Esophagus muscularis mucosa (tissue), 4 donors: Measurements from ENCODE around the gene NBEAL2. TPM values are rescaled to one million over a fixed set of nuclear protein-coding genes. Genes with fewer than 3 reads are reported as not detected.
A peak's percentile ranks its signal among the peaks of the same experiment; 100 is the strongest.

Experiments
- DNase-seq: peaks from one replicate; pipeline ENCODE4 v3.0.0-alpha.2; 2017; ENCODE audit errors: extremely low spot score
- H3K27ac ChIP-seq, 4 donors: fragments of 200-600 bp; sonication (generic); replicated peaks in 1 of 4; 1 replicate in 3 of 4; 2 replicates in 1 of 4; pipeline ENCODE4 v1.5.1; 2016 to 2019; ENCODE audit warnings: mild to moderate bottlenecking in 1 of 4
- H3K27me3 ChIP-seq, 4 donors: fragments of 200-600 bp; sonication (generic); one replicate each; pipeline versions ENCODE4 v1.5.1 to v1.6.0; 2016 to 2019
- H3K36me3 ChIP-seq, 4 donors: fragments of 200-600 bp; sonication (generic); one replicate each; pipeline ENCODE4 v1.5.1; 2016 to 2019
- H3K4me1 ChIP-seq, 4 donors: fragments of 200-600 bp; sonication (generic); one replicate each; pipeline ENCODE4 v1.5.1; 2016 to 2019
- H3K4me3 ChIP-seq, 4 donors: fragments of 200-600 bp; sonication (generic); 1 replicate in 2 of 4; 2 replicates in 2 of 4; pipeline ENCODE4 v1.5.1; 2016 to 2019; ENCODE audit warnings: mild to moderate bottlenecking in 4 of 4, moderate library complexity in 1 of 4
- H3K9me3 ChIP-seq, 4 donors: fragments of 200-600 bp; sonication (generic); 1 replicate in 3 of 4; 2 replicates in 1 of 4; pipeline ENCODE4 v1.5.1; 2016 to 2019
- CTCF ChIP-seq, 3 experiments: fragments of 200-600 bp in 2 of 3; fragments of 450-650 bp in 1 of 3; sonication (generic) in 2 of 3; IDR thresholded peaks; one replicate each; pipeline ENCODE4 v1.5.1; 2017 to 2019; ENCODE audit warnings: antibody characterized with exemption in 3 of 3, mild to moderate bottlenecking in 2 of 3, moderate library complexity in 1 of 3
- EP300 ChIP-seq: sonication (generic); formaldehyde crosslinking; IDR thresholded peaks from one replicate; pipeline ENCODE4 v1.6.1; 2017; ENCODE audit warnings: antibody characterized with exemption
- POLR2A ChIP-seq: fragments of 450-650 bp; IDR thresholded peaks from one replicate; pipeline ENCODE4 v1.6.1; 2017; ENCODE audit warnings: antibody characterized with exemption, moderate library complexity, mild to moderate bottlenecking, low read depth
- POLR2AphosphoS5 ChIP-seq, 2 donors: sonication (generic); formaldehyde crosslinking; IDR thresholded peaks; one replicate each; pipeline ENCODE4 v1.6.1; 2017; ENCODE audit warnings: antibody characterized with exemption in 2 of 2
- WGBS: methylation state at CpG from one replicate; pipeline ENCODE4 v1.1.5; 2018; 5-methylcytosine and 5-hydroxymethylcytosine counted together
- intact Hi-C: fragments of 100-400 bp; cut with DNase I; formaldehyde crosslinking; loops from one replicate; pipeline ENCODE4 v1.15.1; 2023
- total RNA-seq, 4 donors: library from RNA; depleted of rRNA; stranded (reverse); fragments of >200 nt; gene quantifications; one replicate each; pipeline versions ENCODE4 v1.1.0 to v1.2.1, GENCODE V29; 2016

NBEAL2 gene
- total RNA-seq, 4 donors from 2014 or later: 16.6 to 22.1 (median 21.2) TPM

- Histone ChIP-seq H3K36me3 (peaks cover 14 to 45% (median 35%) of the 10 kb centered on the region in 4 donors), H3K4me1 (peaks cover 75 to 86% (median 84%) of the 10 kb centered on the region in 4 donors), H3K4me3 (no peak overlapping the region), H3K27me3 (no peaks in the 10 kb centered on the region), H3K9me3 (no peaks in the 10 kb centered on the region), H3K27ac (peak overlapping the region; percentile 53 to 77 (median 60))
- TF ChIP-seq CTCF (IDR thresholded peaks at IDR 0.05) (no peak), POLR2AphosphoS5 (IDR thresholded peaks at IDR 0.05) (no peak)
- intact Hi-C loops: loop anchor here (5.0 kb wide), 1 partner anchor 37 kb away; the partner anchor contains the start of genes CCDC12 and NBEAL2
- no peak for DNase-seq
- WGBS: 76% methylated on average over 9 of the region's 12 CpGs
Measured at GRCh38 chr3:46939578-46940445, 39.7 kb upstream of the NBEAL2 start.

- Histone ChIP-seq H3K4me1 (peaks cover 68 to 83% (median 77%) of the 10 kb centered on the region in 4 donors), H3K4me3 (no peak overlapping the region), H3K27ac (no peak overlapping the region), H3K27me3 (no peaks in the 10 kb centered on the region), H3K9me3 (no peaks in the 10 kb centered on the region), H3K36me3 (peaks cover 14 to 36% (median 28%) of the 10 kb centered on the region in 4 donors)
- intact Hi-C loops: no loop called here
- TF ChIP-seq POLR2AphosphoS5 (IDR thresholded peaks at IDR 0.05) (no peak), POLR2A (no peak), EP300 (no peak), CTCF (IDR thresholded peaks at IDR 0.05) (no peak)
- WGBS: 96% methylated on average over 4 of the region's 7 CpGs
- no peak for DNase-seq
Measured at GRCh38 chr3:46942076-46942475, 37.4 kb upstream of the NBEAL2 start.

GRCh38 chr3:46942481-46943236 is 36.8 kb upstream of the NBEAL2 start:
- WGBS: 86% methylated on average over 12 of the region's 12 CpGs
- intact Hi-C loops: no loop called here
- peaks cover 71 to 84% (median 78%) of the 10 kb centered on the region in 4 donors for H3K4me1 ChIP-seq
- H3K4me3 ChIP-seq: no peak overlapping the region
- H3K27ac ChIP-seq: peak overlapping the region; percentile 10 to 35 (median 22)
- H3K9me3 ChIP-seq: no peaks in the 10 kb centered on the region
- DNase-seq: no peak
- H3K36me3 ChIP-seq: peaks cover 14 to 31% (median 24%) of the 10 kb centered on the region in 4 donors
- TF ChIP-seq POLR2AphosphoS5 (IDR thresholded peaks at IDR 0.05): no peak
- TF ChIP-seq POLR2A: no peak
- TF ChIP-seq CTCF (IDR thresholded peaks at IDR 0.05): no peak
- TF ChIP-seq EP300: no peak
- H3K27me3 ChIP-seq: no peaks in the 10 kb centered on the region

GRCh38 chr3:46943237-46944187 is 36.0 kb upstream of the NBEAL2 start:
- H3K27me3 ChIP-seq: no peaks in the 10 kb centered on the region
- H3K4me3 ChIP-seq: no peak overlapping the region
- intact Hi-C loops: no loop called here
- no peak for DNase-seq
- peak overlapping the region; percentile 10 to 35 (median 22) for H3K27ac ChIP-seq
- TF ChIP-seq CTCF (IDR thresholded peaks at IDR 0.05): no peak
- no peak for TF ChIP-seq EP300
- TF ChIP-seq POLR2A: no peak
- no peak for TF ChIP-seq POLR2AphosphoS5 (IDR thresholded peaks at IDR 0.05)
- H3K36me3 ChIP-seq: peaks cover 14 to 26% (median 22%) of the 10 kb centered on the region in 4 donors
- H3K4me1 ChIP-seq: peaks cover 71 to 84% (median 78%) of the 10 kb centered on the region in 4 donors
- H3K9me3 ChIP-seq: no peaks in the 10 kb centered on the region
- WGBS: 73% methylated on average over 12 of the region's 12 CpGs
